ENCODE measurements around the gene RAP1GAP2.

GRCh38 chr17:2777242-2777867, 18.9 kb upstream of the RAP1GAP2 start:
- no peak for TF ChIP-seq POLR2A (IDR thresholded peaks at IDR 0.05)
- no peak for TF ChIP-seq CTCF (IDR thresholded peaks at IDR 0.05)

All from Peyer's patch (tissue), 4 donors.